PC-9 (cell line): ENCODE data around the gene PDE1C. TPM values are rescaled to one million over a fixed set of nuclear protein-coding genes. Genes with fewer than 3 reads are reported as not detected.

Source experiments
- BruUV-seq: library from RNA; stranded (reverse); fragments of 400-500 nt; replicated peaks from 2 replicates; lab custom pipeline; 2021; lab: Mats Ljungman, UMichigan
- CTCF ChIA-PET: fragments of 300-600 bp; sonication (Branson Sonifier 250); formaldehyde crosslinking; loops from one replicate; lab custom pipeline; 2022; ENCODE audit warnings: antibody characterized with exemption; lab: Charles Lee
- POLR2A ChIA-PET: fragments of 300-600 bp; sonication (Branson Sonifier 250); formaldehyde crosslinking; loops from one replicate; lab custom pipeline; 2022; ENCODE audit warnings: antibody characterized with exemption; ENCODE audit not compliant: unreplicated experiment; lab: Charles Lee
- DNase-seq, 2 experiments: peaks; one replicate each; pipeline versions ENCODE4 v3.0.0 to v3.0.0-alpha.2; 2015 to 2022; ENCODE audit warnings: mixed read lengths in 1 of 2
- H2AFZ ChIP-seq: fragments of 200-600 bp; sonication (generic); 2 replicates; pipeline ENCODE4 v1.8.1; 2017; ENCODE audit warnings: antibody characterized with exemption
- H3F3A ChIP-seq: fragments of 200-600 bp; sonication (generic); 2 replicates; pipeline ENCODE4 v1.8.1; 2017; ENCODE audit warnings: antibody characterized with exemption, mild to moderate bottlenecking, low read depth; ENCODE audit not compliant: insufficient read depth
- H3K27ac ChIP-seq: fragments of 200-600 bp; sonication (generic); 2 replicates; pipeline ENCODE4 v1.6.1; 2016; ENCODE audit warnings: mixed run types
- H3K27me3 ChIP-seq: fragments of 200-600 bp; sonication (generic); 2 replicates; pipeline ENCODE4 v1.6.1; 2016; ENCODE audit warnings: low read depth, mixed run types; ENCODE audit not compliant: insufficient read depth
- H3K36me3 ChIP-seq: fragments of 200-600 bp; sonication (generic); 2 replicates; pipeline ENCODE4 v1.6.1; 2016; ENCODE audit warnings: low read depth, mixed run types
- H3K4me1 ChIP-seq: fragments of 200-600 bp; sonication (generic); replicated peaks from 2 replicates; pipeline ENCODE4 v1.6.1; 2016; ENCODE audit warnings: mixed run types; ENCODE audit not compliant: insufficient read depth
- H3K4me2 ChIP-seq: fragments of 200-600 bp; sonication (generic); 2 replicates; pipeline ENCODE4 v1.6.1; 2017; ENCODE audit warnings: mixed run types
- H3K4me3 ChIP-seq: fragments of 200-600 bp; sonication (generic); 2 replicates; pipeline ENCODE4 v1.6.1; 2016; ENCODE audit warnings: mixed run types
- H3K79me2 ChIP-seq: fragments of 200-600 bp; sonication (generic); 2 replicates; pipeline ENCODE4 v1.6.1; 2017; ENCODE audit warnings: low read depth, mixed run types
- H3K9me2 ChIP-seq: fragments of 200-600 bp; sonication (generic); 2 replicates; pipeline ENCODE4 v1.8.1; 2017; ENCODE audit warnings: mild to moderate bottlenecking; ENCODE audit not compliant: insufficient read depth
- H3K9me3 ChIP-seq: fragments of 200-600 bp; sonication (generic); 2 replicates; pipeline ENCODE4 v1.8.1; 2016; ENCODE audit warnings: low read depth; ENCODE audit not compliant: insufficient read depth
- H4K20me1 ChIP-seq: fragments of 200-600 bp; sonication (generic); 2 replicates; pipeline ENCODE4 v1.8.1; 2017; ENCODE audit not compliant: insufficient read depth
- EZH2 ChIP-seq: fragments of 200-600 bp; sonication (generic); IDR thresholded peaks from 2 replicates; pipeline ENCODE4 v1.8.0; 2017; ENCODE audit warnings: antibody characterized with exemption, low read depth
- intact Hi-C: fragments of 100-400 bp; cut with micrococcal nuclease; formaldehyde crosslinking; loops from one replicate; pipeline ENCODE4 v1.10.0; 2022; ENCODE audit not compliant: unreplicated experiment
- total RNA-seq: library from RNA; stranded (reverse); gene quantifications from 2 replicates; pipeline ENCODE4 v1.2.3, GENCODE V29; 2021
- TF ChIP-seq, protein P1 (sequence below): fragments of 200-600 bp; sonication (generic); conservative IDR thresholded peaks from 2 replicates; pipeline ENCODE4 v1.6.1; 2017; ENCODE audit warnings: mixed run types, antibody characterized with exemption, mild to moderate bottlenecking, moderate library complexity

The PDE1C gene
- total RNA-seq, 1 experiment from 2014 or later, result 1.7 TPM

DNA sequence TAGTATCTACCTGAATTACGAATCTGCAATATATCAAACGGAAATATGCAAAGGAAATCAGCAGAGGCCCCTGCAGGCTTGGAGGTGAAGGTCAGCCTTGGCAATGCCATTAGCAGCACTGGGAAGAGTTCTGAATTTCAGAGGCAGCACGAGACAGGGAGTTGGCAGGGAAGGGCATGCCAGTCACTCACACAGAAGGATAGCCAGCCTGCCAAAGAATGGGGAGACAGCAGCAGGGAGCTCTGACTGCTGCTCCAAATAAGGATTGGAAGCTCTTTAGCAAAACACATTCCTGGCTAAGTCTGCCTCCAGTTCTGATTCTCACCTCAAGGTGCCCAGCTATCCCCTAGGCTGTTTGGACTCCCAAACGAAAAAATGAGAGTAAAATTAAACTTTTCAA, 188.0 kb downstream of the PDE1C start:
- H3K27me3 ChIP-seq, result no peaks in the 10 kb centered on the region
- no peaks in the 10 kb centered on the region for H3K4me1 ChIP-seq
- BruUV-seq, result no TSS peak
- ChIA-PET POLR2A (interaction anchor here (0.6 kb wide), 1 partner anchor 860 kb away, joined by 3 read pairs; no protein-coding TSS in a partner anchor), CTCF (no interaction called here)
- H3K36me3 ChIP-seq, result no peaks in the 10 kb centered on the region
- H4K20me1 ChIP-seq, result no peaks in the 10 kb centered on the region
- no peak overlapping the region for H3K27ac ChIP-seq
- H3K9me3 ChIP-seq, result no peaks in the 10 kb centered on the region
- DNase-seq, result no peak
- H3K4me3 ChIP-seq, result no peak overlapping the region
- no peaks in the 10 kb centered on the region for H3K9me2 ChIP-seq
- H3K4me2 ChIP-seq, result no peak overlapping the region
- H2AFZ ChIP-seq, result no peak overlapping the region
- no peaks in the 10 kb centered on the region for H3K79me2 ChIP-seq
- intact Hi-C loops, result no loop called here
- no peaks in the 10 kb centered on the region for H3F3A ChIP-seq
- TF ChIP-seq, protein P1, sequence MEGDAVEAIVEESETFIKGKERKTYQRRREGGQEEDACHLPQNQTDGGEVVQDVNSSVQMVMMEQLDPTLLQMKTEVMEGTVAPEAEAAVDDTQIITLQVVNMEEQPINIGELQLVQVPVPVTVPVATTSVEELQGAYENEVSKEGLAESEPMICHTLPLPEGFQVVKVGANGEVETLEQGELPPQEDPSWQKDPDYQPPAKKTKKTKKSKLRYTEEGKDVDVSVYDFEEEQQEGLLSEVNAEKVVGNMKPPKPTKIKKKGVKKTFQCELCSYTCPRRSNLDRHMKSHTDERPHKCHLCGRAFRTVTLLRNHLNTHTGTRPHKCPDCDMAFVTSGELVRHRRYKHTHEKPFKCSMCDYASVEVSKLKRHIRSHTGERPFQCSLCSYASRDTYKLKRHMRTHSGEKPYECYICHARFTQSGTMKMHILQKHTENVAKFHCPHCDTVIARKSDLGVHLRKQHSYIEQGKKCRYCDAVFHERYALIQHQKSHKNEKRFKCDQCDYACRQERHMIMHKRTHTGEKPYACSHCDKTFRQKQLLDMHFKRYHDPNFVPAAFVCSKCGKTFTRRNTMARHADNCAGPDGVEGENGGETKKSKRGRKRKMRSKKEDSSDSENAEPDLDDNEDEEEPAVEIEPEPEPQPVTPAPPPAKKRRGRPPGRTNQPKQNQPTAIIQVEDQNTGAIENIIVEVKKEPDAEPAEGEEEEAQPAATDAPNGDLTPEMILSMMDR, result no peak
- TF ChIP-seq EZH2, result no peak

DNA sequence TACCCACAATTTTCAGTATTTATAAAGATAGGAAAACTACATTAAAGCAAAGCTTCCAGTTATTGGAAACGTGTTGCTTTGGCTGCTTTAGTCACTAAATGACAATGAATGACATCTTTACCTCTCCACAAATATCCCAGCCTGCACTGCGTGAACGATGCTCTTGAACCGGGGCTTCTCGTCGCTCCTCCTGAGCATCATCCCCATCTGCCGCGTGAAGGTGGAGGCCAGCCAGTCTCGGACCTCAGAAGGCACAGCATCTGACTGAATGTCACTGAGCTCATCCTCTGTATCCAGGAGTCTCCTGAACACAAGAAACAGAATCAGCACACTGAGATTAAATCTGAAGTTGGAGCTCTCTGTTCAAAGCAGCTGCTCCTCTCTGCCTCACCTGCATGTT, 191.3 kb downstream of the PDE1C start:
- H3F3A ChIP-seq, result no peaks in the 10 kb centered on the region
- TF ChIP-seq, protein P1, result no peak
- no peak for TF ChIP-seq EZH2
- H3K79me2 ChIP-seq, result no peaks in the 10 kb centered on the region
- no peaks in the 10 kb centered on the region for H3K9me3 ChIP-seq
- H3K4me2 ChIP-seq, result no peak overlapping the region
- H2AFZ ChIP-seq, result no peak overlapping the region
- ChIA-PET CTCF (no interaction called here), POLR2A (no interaction called here)
- BruUV-seq, result no TSS peak
- no peak overlapping the region for H3K27ac ChIP-seq
- no peak for DNase-seq
- H3K4me3 ChIP-seq, result no peak overlapping the region
- no peaks in the 10 kb centered on the region for H3K27me3 ChIP-seq
- no peaks in the 10 kb centered on the region for H4K20me1 ChIP-seq
- H3K36me3 ChIP-seq, result no peaks in the 10 kb centered on the region
- intact Hi-C loops, result no loop called here
- no peaks in the 10 kb centered on the region for H3K9me2 ChIP-seq
- H3K4me1 ChIP-seq, result no peaks in the 10 kb centered on the region

DNA sequence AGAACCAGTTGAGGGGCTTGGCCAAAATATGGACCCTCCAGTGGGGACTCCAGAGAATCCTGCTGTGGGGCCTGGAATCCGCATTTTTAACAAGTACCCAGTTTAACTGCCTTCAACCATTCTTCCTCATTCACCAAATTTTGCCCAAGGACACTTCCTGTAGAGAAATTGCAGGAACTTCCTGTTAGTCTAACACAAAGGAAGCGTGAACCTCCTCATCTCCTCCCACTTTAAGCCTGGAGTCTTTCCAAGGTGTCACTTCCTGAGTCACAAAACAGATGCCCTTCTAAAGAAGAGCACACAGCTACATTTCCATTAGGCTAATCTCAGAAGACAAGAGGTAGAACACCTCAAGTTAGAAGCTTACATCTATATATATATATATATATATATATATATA, 194.8 kb downstream of the PDE1C start:
- Histone ChIP-seq H3K4me2 (no peak overlapping the region), H2AFZ (no peak overlapping the region), H3K27me3 (no peaks in the 10 kb centered on the region), H3K9me2 (no peaks in the 10 kb centered on the region), H3K4me1 (no peaks in the 10 kb centered on the region), H3K27ac (no peak overlapping the region), H3K36me3 (no peaks in the 10 kb centered on the region), H3K4me3 (no peak overlapping the region), H3K9me3 (no peaks in the 10 kb centered on the region), H3F3A (no peaks in the 10 kb centered on the region), H3K79me2 (no peaks in the 10 kb centered on the region), H4K20me1 (no peaks in the 10 kb centered on the region)
- BruUV-seq, result no TSS peak
- intact Hi-C loops, result no loop called here
- ChIA-PET CTCF (no interaction called here), POLR2A (no interaction called here)
- DNase-seq, result no peak
- TF ChIP-seq, protein P1, result no peak
- no peak for TF ChIP-seq EZH2
